Jurkat, Clone E6-1 (cell line): ENCODE data around the gene PHF5A. TPM values are rescaled to one million over a fixed set of nuclear protein-coding genes. Genes with fewer than 3 reads are reported as not detected.

Source experiments
- DNase-seq: peaks from one replicate; pipeline ENCODE4 v3.0.0-alpha.2; 2011; ENCODE audit warnings: low read depth, low spot score
- H3K4me3 ChIP-seq: 2 replicates; pipeline ENCODE4 v1.5.1; 2011; ENCODE audit warnings: mild to moderate bottlenecking, low read length, control low read depth, moderate library complexity
- polyA plus RNA-seq: library from polyadenylated mRNA; unstranded; fragments of >200 nt; gene quantifications from one replicate; pipeline ENCODE4 v1.2.1, GENCODE V29; 2012; ENCODE audit warnings: missing spikeins; ENCODE audit not compliant: insufficient read length, insufficient read depth

PHF5A gene, protein sequence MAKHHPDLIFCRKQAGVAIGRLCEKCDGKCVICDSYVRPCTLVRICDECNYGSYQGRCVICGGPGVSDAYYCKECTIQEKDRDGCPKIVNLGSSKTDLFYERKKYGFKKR
- polyA plus RNA-seq: 165 TPM

DNA sequence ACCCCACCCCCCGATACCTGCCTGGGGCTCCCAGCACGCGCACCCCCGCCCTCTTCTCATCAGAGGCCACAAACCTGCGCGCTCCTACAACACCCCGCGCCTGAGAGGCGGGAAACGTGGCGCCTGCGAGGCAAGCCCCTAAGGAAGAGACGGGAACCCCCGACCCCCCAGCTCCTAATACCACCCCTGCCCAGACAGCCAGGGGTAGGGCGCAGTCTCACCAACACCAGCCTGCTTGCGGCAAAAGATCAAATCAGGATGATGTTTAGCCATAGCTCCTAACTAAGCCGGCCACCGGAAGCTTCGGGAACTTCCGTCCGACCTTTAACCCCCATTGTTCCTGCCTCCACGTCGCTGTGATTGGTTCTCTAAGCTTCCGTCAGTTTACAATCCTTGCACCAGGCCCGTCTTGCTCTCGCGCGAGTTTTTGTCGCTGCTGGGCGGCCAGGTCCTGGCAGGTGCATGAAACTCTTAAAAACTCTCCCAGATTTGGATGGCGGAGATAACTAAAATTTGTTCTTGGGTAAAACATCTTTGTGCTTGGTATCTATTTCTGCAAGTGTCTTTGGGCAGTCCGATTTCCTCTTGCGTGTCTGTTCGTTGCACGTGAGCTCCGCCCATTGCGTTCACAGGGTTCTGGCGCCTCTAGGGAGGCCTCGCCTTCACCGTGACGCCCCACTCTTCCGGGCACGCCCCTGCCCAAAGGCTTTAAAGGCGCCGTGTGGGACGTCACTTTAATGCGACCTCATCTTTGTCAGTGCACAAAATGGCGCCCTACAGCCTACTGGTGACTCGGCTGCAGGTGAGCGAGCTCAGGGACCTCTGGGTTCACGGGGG, at the start of gene PHF5A, which contains the start of gene ACO2:
TSS of gene PHF5A (minus strand) at position 312 of the 837 bp plus-strand sequence. CDS start at position 273, 39 bp downstream.
TSS of gene ACO2 (plus strand) at position 737 of the 837 bp plus-strand sequence. CDS start at position 767, 30 bp downstream.
- peak; percentile 97 for DNase-seq
- H3K4me3 ChIP-seq: peak within 1 kb of the TSS; percentile 94

GRCh38 chr22:41518048-41518347, 49.5 kb upstream of the PHF5A start:
- DNase-seq: no peak
- no peak overlapping the region for H3K4me3 ChIP-seq

GRCh38 chr22:41517172-41518047, 48.9 kb upstream of the PHF5A start:
- no peak for DNase-seq
- H3K4me3 ChIP-seq: no peak overlapping the region

- DNase-seq: no peak
- H3K4me3 ChIP-seq: no peak overlapping the region
Measured at GRCh38 chr22:41516462-41516861, 48.0 kb upstream of the PHF5A start.

- no peak overlapping the region for H3K4me3 ChIP-seq
- no peak for DNase-seq
Measured at GRCh38 chr22:41513391-41513790, 44.9 kb upstream of the PHF5A start.

DNA sequence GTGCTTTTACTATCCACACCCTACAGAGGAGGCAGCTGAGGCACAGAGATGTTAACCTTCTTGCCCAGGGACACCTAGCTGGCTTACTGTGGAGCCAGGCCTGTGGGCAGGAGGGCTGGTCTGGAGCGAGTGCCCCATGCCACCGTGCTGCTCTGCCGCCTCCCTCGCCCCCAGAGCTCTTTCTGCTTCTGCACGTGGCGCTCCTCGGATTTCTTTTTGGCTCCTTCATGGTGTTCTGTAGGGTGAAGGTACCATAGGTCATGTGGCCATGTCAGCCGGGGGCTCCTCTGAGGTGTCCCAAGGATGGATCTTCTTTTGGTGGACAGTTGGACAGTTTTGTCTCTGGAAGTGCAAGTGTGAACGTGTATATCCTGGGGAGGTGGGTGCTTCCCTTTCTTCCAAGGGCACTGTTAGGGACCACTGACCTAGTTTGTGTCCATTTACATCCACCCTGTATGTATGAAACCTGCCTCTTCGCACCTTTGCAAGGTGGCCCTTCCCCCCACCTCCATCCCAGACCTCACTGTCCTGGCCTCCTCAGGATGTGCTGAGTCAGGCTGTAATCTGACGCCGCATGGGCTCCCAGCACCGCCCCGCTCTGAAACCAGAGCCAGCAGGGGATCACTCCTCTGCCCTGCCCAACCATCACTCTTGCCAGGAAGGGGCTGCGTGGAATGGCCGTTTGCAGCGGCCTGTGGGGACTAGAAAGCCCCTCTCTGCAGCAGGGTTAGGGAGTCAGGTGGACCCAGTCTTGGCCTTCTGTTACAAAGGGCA, 44.1 kb upstream of the PHF5A start:
- no peak for DNase-seq
- H3K4me3 ChIP-seq: no peak overlapping the region

- DNase-seq: no peak
- no peak overlapping the region for H3K4me3 ChIP-seq
Measured at GRCh38 chr22:41511521-41511968, 43.1 kb upstream of the PHF5A start.

DNA sequence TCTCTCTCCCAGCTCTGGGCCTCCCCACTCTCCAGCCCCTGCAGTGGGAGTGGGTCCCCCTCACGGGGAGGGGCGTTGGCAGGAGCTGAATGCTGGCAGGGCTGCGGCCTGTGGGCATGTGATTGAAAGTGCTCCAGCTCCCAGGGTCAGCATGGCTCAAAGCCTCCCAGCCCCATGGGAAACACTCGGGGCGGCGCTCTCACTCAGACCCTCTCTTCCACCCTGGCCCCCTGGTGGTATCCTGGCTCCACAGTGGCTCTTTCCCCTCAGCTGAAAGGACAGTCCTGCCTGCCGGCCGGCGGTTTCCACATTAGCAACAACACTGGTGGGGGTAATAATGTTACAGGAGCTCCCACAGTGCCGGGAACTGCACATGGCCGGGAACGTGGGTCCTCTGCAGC, 40.3 kb upstream of the PHF5A start:
- DNase-seq: no peak
- no peak overlapping the region for H3K4me3 ChIP-seq

DNA sequence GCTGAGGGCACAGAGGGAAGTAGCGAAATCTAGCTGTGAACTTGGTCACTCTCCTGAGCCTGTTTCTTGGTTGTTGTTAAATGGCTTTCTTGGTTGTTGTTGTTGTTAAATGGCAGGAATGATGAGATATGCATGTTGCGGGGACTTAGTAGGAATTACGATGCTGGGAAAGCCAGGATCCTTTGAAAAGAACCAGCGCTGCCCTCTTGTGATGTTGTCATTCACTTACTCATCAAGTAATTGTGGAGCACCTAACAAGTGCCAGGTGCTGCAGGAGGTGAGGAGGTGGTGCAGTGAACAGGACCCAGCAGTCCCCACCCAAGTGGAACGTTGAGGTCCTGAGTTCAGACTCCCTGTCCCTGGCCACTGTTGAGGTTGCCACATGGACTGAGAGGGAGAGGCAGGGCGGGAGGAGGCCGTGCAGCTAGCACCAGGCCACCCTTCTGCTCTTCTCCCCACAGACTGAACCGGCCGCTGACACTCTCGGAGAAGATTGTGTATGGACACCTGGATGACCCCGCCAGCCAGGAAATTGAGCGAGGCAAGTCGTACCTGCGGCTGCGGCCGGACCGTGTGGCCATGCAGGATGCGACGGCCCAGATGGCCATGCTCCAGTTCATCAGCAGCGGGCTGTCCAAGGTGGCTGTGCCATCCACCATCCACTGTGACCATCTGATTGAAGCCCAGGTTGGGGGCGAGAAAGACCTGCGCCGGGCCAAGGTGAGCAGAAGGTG, 39.0 kb upstream of the PHF5A start:
- no peak overlapping the region for H3K4me3 ChIP-seq
- no peak for DNase-seq

DNA sequence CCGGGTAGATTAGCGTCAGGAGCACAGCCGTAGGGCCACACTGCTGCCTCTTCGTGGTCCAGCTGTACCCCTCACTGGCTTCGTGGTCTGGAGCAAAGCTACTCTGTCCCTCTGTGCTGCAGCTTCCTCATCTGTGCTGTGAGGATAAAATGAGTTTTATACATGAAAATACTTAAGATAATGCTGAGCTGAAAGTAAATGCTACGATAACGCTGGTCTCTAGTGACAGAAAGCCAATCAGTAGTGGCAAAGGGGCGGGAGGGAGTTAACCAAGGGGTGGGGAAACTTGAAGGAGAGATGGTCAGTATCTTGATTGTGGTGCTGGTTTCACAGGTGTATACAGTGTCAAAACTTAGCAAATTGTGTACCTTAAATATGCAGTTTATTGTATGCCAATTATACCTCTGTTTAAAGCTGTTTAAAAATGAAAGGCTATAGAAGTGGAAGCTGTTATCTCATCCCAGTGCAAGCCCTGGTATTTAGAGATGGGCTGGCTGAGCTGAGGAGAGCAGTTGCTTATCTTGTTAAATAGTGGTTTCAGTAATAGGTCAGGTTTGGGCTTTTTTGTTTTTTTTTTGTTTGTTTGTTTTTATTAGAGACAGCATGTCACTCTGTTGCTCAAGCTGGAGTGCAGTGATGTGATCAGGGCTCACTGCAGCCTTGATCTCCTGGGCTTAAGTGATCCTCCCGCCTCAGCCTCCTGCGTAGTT, 37.2 kb upstream of the PHF5A start:
- H3K4me3 ChIP-seq: no peak overlapping the region
- no peak for DNase-seq

DNA sequence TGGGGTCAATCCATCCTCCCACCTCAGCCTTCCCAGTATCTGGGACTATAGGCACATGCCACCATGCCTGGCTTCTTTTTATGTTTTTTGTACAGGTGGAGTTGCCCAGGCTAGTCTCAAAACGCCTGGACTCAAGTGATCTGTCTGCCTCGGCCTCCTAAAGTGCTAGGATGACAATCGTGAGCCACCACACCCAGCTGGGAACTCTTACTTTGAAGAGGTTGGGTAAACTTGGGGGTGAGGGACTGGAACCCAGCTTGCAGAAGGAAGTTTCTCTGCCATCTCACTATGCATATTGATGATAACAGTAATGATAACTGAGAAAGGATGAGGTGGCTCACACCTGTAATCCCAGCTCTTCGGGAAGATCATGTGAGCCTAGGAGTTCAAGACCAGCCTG, 36.3 kb upstream of the PHF5A start:
- H3K4me3 ChIP-seq: no peak overlapping the region
- no peak for DNase-seq

GRCh38 chr22:41504397-41504796, 35.9 kb upstream of the PHF5A start:
- no peak overlapping the region for H3K4me3 ChIP-seq
- no peak for DNase-seq

DNA sequence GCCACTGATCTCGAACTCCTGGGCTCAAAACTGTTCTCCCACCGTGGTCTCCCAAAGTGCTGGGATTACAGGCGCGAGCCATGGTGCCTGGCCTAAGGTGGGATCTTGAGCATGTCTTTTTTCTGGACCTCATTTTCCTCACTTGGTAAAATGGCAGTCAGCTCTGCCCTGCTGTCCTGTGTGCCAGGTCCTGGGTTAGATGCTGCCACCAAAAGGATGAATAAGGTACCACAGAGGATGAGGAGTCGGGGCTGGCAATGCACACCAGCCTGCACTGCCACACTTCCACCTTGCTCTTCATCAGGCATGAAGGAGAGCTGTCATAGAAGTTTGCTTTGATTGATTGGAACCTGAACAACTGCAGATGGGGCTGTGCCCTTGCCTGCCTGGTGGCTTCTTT, 32.7 kb upstream of the PHF5A start:
- H3K4me3 ChIP-seq: no peak overlapping the region
- DNase-seq: peak; percentile 21

- no peak overlapping the region for H3K4me3 ChIP-seq
- DNase-seq: no peak
Measured at GRCh38 chr22:41500303-41500702, 31.8 kb upstream of the PHF5A start.

DNA sequence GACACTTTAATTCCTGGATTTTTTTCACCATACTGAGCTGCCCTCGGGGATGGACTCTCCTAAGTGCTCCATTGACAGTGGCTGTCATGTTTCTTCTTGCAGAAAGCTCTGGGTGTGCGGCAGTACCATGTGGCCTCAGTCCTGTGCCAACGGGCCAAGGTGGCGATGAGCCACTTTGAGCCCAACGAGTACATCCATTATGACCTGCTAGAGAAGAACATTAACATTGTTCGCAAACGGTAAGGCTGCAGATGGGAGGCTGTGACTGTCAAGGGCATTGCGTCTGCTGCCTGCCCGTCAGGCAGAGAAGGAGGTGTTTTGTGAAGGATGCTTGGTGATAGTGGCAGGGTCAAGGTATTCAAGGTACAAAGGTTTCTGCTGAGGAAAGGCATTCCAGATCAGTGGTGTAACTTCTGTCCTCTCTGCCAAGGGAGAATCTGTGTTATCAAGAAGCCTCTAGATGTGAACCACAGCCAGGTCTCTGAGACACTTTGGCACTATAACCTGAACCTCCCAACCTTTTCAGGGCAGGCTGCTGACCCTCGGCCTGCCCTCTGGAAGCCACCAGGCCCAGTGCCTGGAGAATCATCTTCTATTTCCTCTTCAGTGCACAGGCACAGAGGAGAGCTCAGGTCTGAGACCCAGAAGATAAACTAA, 31.3 kb upstream of the PHF5A start:
- DNase-seq: no peak
- H3K4me3 ChIP-seq: no peak overlapping the region

GRCh38 chr22:41498303-41498835, 29.9 kb upstream of the PHF5A start:
- DNase-seq: no peak
- no peak overlapping the region for H3K4me3 ChIP-seq

DNA sequence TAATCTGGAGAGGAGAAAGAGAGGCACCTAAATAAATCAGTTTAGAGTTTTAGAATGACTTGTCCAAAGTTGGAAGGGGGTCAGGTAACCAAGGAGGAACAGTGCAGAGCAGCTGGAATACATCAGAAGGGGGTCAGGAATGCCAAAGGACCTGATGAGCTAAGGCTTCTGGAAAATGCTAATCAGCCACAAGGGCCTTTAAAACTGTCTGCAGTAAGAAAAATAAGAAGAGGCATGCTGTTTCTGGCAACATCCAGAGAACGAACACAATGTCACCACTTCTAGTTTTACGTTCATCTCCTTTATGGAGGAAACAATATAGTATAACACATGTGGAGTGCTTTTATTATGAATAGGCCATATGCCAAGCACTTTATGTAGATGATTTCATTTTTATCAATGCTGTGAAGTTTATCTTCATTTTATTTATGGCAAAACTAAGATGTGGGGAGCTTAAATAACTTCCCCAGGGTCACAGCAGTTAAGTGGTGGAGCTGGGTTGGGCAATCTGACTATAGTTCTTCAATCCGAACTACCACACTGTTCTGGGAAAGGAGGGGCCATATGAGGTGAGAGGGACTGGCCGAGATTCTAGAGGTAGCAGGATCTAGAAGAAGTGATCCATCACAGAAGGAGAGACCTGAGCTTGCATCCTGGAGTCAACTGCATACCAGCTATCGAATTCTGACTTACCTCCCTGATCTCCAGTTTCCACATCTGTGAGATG, 23.0 kb upstream of the PHF5A start:
- no peak for DNase-seq
- H3K4me3 ChIP-seq: no peak overlapping the region
